Panc1 (cell line): ENCODE measurements around the gene BAIAP2. TPM values are rescaled to one million over a fixed set of nuclear protein-coding genes. Genes with fewer than 3 reads are reported as not detected.

Source experiments
- ATAC-seq: fragments of 200-7000 bp; cut with Tn5 transposase; 2 replicates; pipeline ENCODE4 v1.9.1; 2020; ENCODE audit warnings: mild to moderate bottlenecking, moderate library complexity
- BruUV-seq: library from RNA; stranded (reverse); fragments of 400-500 nt; replicated peaks from 2 replicates; lab custom pipeline; 2021; lab: Mats Ljungman, UMichigan
- CTCF ChIA-PET: fragments of 300-600 bp; sonication (Branson Sonifier 250); formaldehyde crosslinking; loops from one replicate; lab custom pipeline; 2022; ENCODE audit warnings: antibody characterized with exemption; lab: Charles Lee
- POLR2A ChIA-PET: fragments of 300-600 bp; sonication (Branson Sonifier 250); formaldehyde crosslinking; loops from one replicate; lab custom pipeline; 2022; ENCODE audit warnings: antibody characterized with exemption; lab: Charles Lee
- DNase-seq: peaks from one replicate; pipeline ENCODE4 v3.0.0-alpha.2; 2010; ENCODE audit warnings: low read depth, low spot score
- H3K27ac ChIP-seq: 2 replicates; pipeline ENCODE4 v1.5.1; 2011; ENCODE audit warnings: mild to moderate bottlenecking, low read length, inconsistent platforms
- H3K27me3 ChIP-seq: fragments of 200-500 bp; sonication (Bioruptor generic); 2 replicates; pipeline ENCODE4 v1.6.0; 2014; ENCODE audit warnings: low read length, inconsistent platforms; ENCODE audit not compliant: control insufficient read depth, insufficient read depth
- H3K36me3 ChIP-seq: fragments of 200-500 bp; sonication (Bioruptor generic); 2 replicates; pipeline ENCODE4 v1.5.1; 2014; ENCODE audit warnings: inconsistent platforms, mild to moderate bottlenecking, low read length, moderate library complexity; ENCODE audit not compliant: control insufficient read depth, insufficient read depth
- H3K4me1 ChIP-seq: 2 replicates; pipeline ENCODE4 v1.5.1; 2011; ENCODE audit warnings: inconsistent platforms, mild to moderate bottlenecking, low read length, moderate library complexity; ENCODE audit not compliant: control insufficient read depth, insufficient read depth
- H3K4me3 ChIP-seq, 2 experiments: 2 replicates each; pipeline ENCODE4 v1.5.1; 2011 to 2012; ENCODE audit warnings: low read depth in 2 of 2, low read length in 2 of 2, mild to moderate bottlenecking in 2 of 2, inconsistent platforms in 1 of 2, moderate library complexity in 1 of 2
- H3K9me3 ChIP-seq: fragments of 200-500 bp; sonication (Bioruptor generic); 2 replicates; pipeline ENCODE4 v1.5.1; 2014; ENCODE audit warnings: low read depth, mild to moderate bottlenecking, inconsistent platforms, low read length, moderate library complexity; ENCODE audit not compliant: control insufficient read depth, insufficient read depth
- CTCF ChIP-seq: fragments of 450-650 bp; IDR thresholded peaks from 2 replicates; pipeline ENCODE4 v1.5.1; 2017; ENCODE audit warnings: mild to moderate bottlenecking
- POLR2AphosphoS5 ChIP-seq: IDR thresholded peaks from 2 replicates; pipeline ENCODE4 v1.6.1; 2012; ENCODE audit warnings: mild to moderate bottlenecking, low read depth, low read length, moderate library complexity
- REST ChIP-seq, 2 experiments: IDR thresholded peaks; 2 replicates each; pipeline ENCODE4 v1.6.1; 2011 to 2012; ENCODE audit warnings: low read depth in 2 of 2, control low read depth in 1 of 2, low read length in 1 of 2, mild to moderate bottlenecking in 1 of 2, moderate library complexity in 1 of 2; ENCODE audit not compliant: insufficient read depth in 1 of 2
- SIN3A ChIP-seq: IDR thresholded peaks from 2 replicates; pipeline ENCODE4 v1.6.1; 2012; ENCODE audit warnings: low read depth, mild to moderate bottlenecking, low read length, moderate library complexity, borderline replicate concordance; ENCODE audit not compliant: insufficient read depth
- TCF7L2 ChIP-seq: IDR thresholded peaks from 2 replicates; pipeline ENCODE4 v1.6.1; 2011; ENCODE audit warnings: mild to moderate bottlenecking, low read depth, low read length, inconsistent platforms
- in situ Hi-C: cut with HindIII; loops from 2 replicates; pipeline ENCODE4 v1.10.0; 2016; ENCODE audit warnings: low sequenced_read_pairs, low pct_unique_long_range_greater_than_20kb
- intact Hi-C: fragments of 100-400 bp; cut with micrococcal nuclease; formaldehyde crosslinking; loops from one replicate; pipeline ENCODE4 v1.10.0; 2022; ENCODE audit not compliant: unreplicated experiment
- total RNA-seq: library from RNA; stranded (reverse); gene quantifications from one replicate; pipeline ENCODE4 v1.2.1, GENCODE V29; 2021; ENCODE audit not compliant: unreplicated experiment

Gene BAIAP2
- total RNA-seq, 1 experiment from 2014 or later, result 125 TPM

GRCh38 chr17:81013642-81014041, 21.3 kb upstream of the BAIAP2 start:
- no TSS peak for BruUV-seq
- Histone ChIP-seq H3K36me3 (no peaks in the 10 kb centered on the region), H3K27ac (no peak overlapping the region), H3K4me3 (no peak overlapping the region), H3K4me1 (peaks cover 11% of the 10 kb centered on the region), H3K9me3 (0 out of 2 replicates have a peak, but pooled peaks cover 3% of the 10 kb centered on the region), H3K27me3 (no peaks in the 10 kb centered on the region)
- POLR2A ChIA-PET, result no interaction called here
- in situ Hi-C loops (no loop called here), intact Hi-C loops (no loop called here)
- CTCF ChIA-PET, result no interaction called here
- TF ChIP-seq TCF7L2 (no peak), REST (IDR thresholded peaks at IDR 0.05; ENCODE audit: insufficient read depth in 1 of 2, low read depth in 2 of 2, low read length in 1 of 2) (no peak), CTCF (no peak), POLR2AphosphoS5 (no peak), SIN3A (no peak)
- no peak for DNase-seq
- ATAC-seq, result no peak

DNA sequence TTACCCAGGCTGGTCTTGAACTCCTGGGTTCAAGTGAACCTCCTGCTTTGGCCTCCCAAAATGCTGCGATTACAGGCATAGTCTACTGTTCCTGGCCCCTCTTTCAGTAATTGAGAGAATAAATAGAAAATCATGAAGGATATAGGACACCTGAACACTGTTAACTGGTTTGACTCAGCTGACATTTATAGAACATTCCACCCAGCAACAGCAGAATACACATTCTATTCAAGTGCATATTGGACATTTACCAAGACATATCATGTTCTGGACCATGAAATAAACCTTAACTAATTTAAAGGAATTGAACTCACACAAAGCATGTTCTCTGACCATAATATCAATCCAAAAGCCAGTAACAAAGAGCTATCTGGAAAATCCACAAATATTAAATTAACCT, 19.8 kb upstream of the BAIAP2 start:
- Histone ChIP-seq H3K4me1 (peaks cover 18% of the 10 kb centered on the region), H3K4me3 (no peak overlapping the region), H3K36me3 (no peaks in the 10 kb centered on the region), H3K9me3 (0 out of 2 replicates have a peak, but pooled peaks cover 3% of the 10 kb centered on the region), H3K27ac (no peak overlapping the region), H3K27me3 (no peaks in the 10 kb centered on the region)
- CTCF ChIA-PET, result interaction anchor here (0.5 kb wide), 1 partner anchor 98 kb away, joined by 3 read pairs; no protein-coding TSS in a partner anchor
- BruUV-seq, result no TSS peak
- no peak for ATAC-seq
- intact Hi-C loops, result no loop called here
- TF ChIP-seq POLR2AphosphoS5 (no peak), REST (IDR thresholded peaks at IDR 0.05; ENCODE audit: insufficient read depth in 1 of 2, low read depth in 2 of 2, low read length in 1 of 2) (no peak), TCF7L2 (no peak), CTCF (no peak), SIN3A (no peak)
- in situ Hi-C loops, result no loop called here
- no peak for DNase-seq
- POLR2A ChIA-PET, result no interaction called here
